Mesendoderm (in vitro differentiated cells): ENCODE data around the gene SYNE2.
"Not testable (repeated sequence)": the region's sequence is repeated elsewhere in the genome, so short reads cannot be mapped to it uniquely, and the experiment has no call there.

Source experiments
- DNase-seq: peaks from one replicate; pipeline ENCODE4 v3.0.0; 2013
- H2AK5ac ChIP-seq: 2 replicates; pipeline ENCODE4 v1.6.1; 2013; ENCODE audit warnings: low read length, inconsistent platforms
- H2BK120ac ChIP-seq: 2 replicates; pipeline ENCODE4 v1.6.1; 2013; ENCODE audit warnings: low read depth, mild to moderate bottlenecking, low read length, moderate library complexity, mixed read lengths
- H2BK15ac ChIP-seq: replicated peaks from 2 replicates; pipeline ENCODE4 v1.6.1; 2013; ENCODE audit warnings: low read depth, mild to moderate bottlenecking, moderate library complexity
- H2BK5ac ChIP-seq: 2 replicates; pipeline ENCODE4 v1.6.1; 2013; ENCODE audit warnings: low read length, inconsistent platforms
- H3K18ac ChIP-seq: 2 replicates; pipeline ENCODE4 v1.6.1; 2013; ENCODE audit warnings: mild to moderate bottlenecking, low read length, mixed read lengths
- H3K23ac ChIP-seq: one replicate; pipeline ENCODE4 v1.6.1; 2013; ENCODE audit warnings: low read length
- H3K27ac ChIP-seq: 2 replicates; pipeline ENCODE4 v1.5.1; 2013; ENCODE audit warnings: low read depth, mild to moderate bottlenecking, inconsistent platforms, low read length, moderate library complexity
- H3K27me3 ChIP-seq: 2 replicates; pipeline ENCODE4 v1.6.1; 2013; ENCODE audit warnings: low read length, control low read depth, mild to moderate bottlenecking, inconsistent platforms; ENCODE audit not compliant: insufficient read depth, poor library complexity
- H3K36me3 ChIP-seq: 2 replicates; pipeline ENCODE4 v1.6.1; 2013; ENCODE audit warnings: low read length, inconsistent platforms; ENCODE audit not compliant: control insufficient read depth, insufficient read depth
- H3K4ac ChIP-seq: one replicate; pipeline ENCODE4 v1.6.1; 2013; ENCODE audit warnings: low read depth, mild to moderate bottlenecking, low read length, moderate library complexity
- H3K4me1 ChIP-seq: 2 replicates; pipeline ENCODE4 v1.6.1; 2013; ENCODE audit warnings: low read depth, low read length, inconsistent platforms; ENCODE audit not compliant: control insufficient read depth
- H3K4me2 ChIP-seq: 2 replicates; pipeline ENCODE4 v1.6.1; 2013; ENCODE audit warnings: low read length
- H3K4me3 ChIP-seq: 2 replicates; pipeline ENCODE4 v1.5.1; 2013; ENCODE audit warnings: mild to moderate bottlenecking, low read length
- H3K56ac ChIP-seq: one replicate; pipeline ENCODE4 v1.6.1; 2013; ENCODE audit warnings: low read length
- H3K79me1 ChIP-seq: 2 replicates; pipeline ENCODE4 v1.6.1; 2013; ENCODE audit warnings: low read length, inconsistent platforms
- H3K79me2 ChIP-seq: 2 replicates; pipeline ENCODE4 v1.6.1; 2013; ENCODE audit warnings: mild to moderate bottlenecking, low read length; ENCODE audit not compliant: control insufficient read depth, insufficient read depth
- H3K9ac ChIP-seq: 2 replicates; pipeline ENCODE4 v1.6.1; 2013; ENCODE audit warnings: low read length, inconsistent platforms
- H4K5ac ChIP-seq: one replicate; pipeline ENCODE4 v1.6.1; 2013; ENCODE audit warnings: low read length
- H4K8ac ChIP-seq: one replicate; pipeline ENCODE4 v1.6.1; 2013; ENCODE audit warnings: low read depth, mild to moderate bottlenecking, control low read depth, low read length, moderate library complexity
- WGBS: extraction: QIAGEN DNeasy Blood & Tissue Kit; methylation state at CpG from one replicate; pipeline ENCODE4 v1.1.7; 2013; ENCODE audit warnings: low lambda C conversion rate, missing lambda C conversion rate; ENCODE audit not compliant: insufficient coverage; ENCODE audit errors: extremely low coverage; 5-methylcytosine and 5-hydroxymethylcytosine counted together

Gene SYNE2

GRCh38 chr14:64026600-64026999, 173.8 kb downstream of the SYNE2 start:
- Histone ChIP-seq H3K9ac (no peak overlapping the region), H2BK15ac (no peak overlapping the region), H2AK5ac (no peak overlapping the region), H3K4me3 (no peak overlapping the region), H4K8ac (no peak overlapping the region), H4K5ac (no peak overlapping the region), H3K36me3 (no peaks in the 10 kb centered on the region), H2BK5ac (no peak overlapping the region), H3K27me3 (no peaks in the 10 kb centered on the region), H3K23ac (no peak overlapping the region), H3K4ac (no peak overlapping the region), H3K18ac (no peak overlapping the region), H3K79me1 (no peaks in the 10 kb centered on the region), H3K79me2 (no peaks in the 10 kb centered on the region), H3K27ac (no peak overlapping the region), H3K56ac (no peak overlapping the region), H3K4me2 (no peak overlapping the region), H2BK120ac (no peak overlapping the region), H3K4me1 (no peaks in the 10 kb centered on the region)
- no peak for DNase-seq
- no CpG with 5 or more reads among the region's 2 CpGs for WGBS

DNA sequence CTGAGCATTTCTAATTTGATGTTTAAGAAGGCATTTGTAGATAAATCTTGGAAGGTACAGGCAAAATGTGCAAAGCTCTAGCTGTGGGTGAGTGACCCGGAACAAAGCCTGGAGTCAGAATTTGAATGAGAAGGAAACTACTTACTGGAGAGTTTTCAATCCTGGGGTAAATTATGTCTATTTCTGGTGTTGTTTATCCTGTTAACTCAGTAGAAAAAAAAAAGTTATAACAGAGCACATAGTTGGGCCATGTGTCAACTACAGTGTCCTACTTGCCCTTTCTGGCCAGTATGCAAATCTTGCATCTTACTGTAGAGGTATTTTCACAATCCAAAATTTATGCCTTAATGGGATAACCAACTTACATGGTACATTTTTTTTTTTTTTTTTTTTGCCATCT, 182.3 kb downstream of the SYNE2 start:
- Histone ChIP-seq H3K4ac (no peak overlapping the region), H4K5ac (no peak overlapping the region), H3K23ac (no peak overlapping the region), H3K4me1 (no peaks in the 10 kb centered on the region), H3K4me3 (no peak overlapping the region), H2BK15ac (no peak overlapping the region), H3K36me3 (no peaks in the 10 kb centered on the region), H3K27me3 (no peaks in the 10 kb centered on the region), H3K4me2 (no peak overlapping the region), H3K56ac (no peak overlapping the region), H2BK120ac (no peak overlapping the region), H3K18ac (no peak overlapping the region), H4K8ac (no peak overlapping the region), H3K79me2 (no peaks in the 10 kb centered on the region), H3K27ac (no peak overlapping the region), H3K79me1 (no peaks in the 10 kb centered on the region), H2BK5ac (no peak overlapping the region), H2AK5ac (no peak overlapping the region), H3K9ac (no peak overlapping the region)
- no CpG with 5 or more reads among the region's 1 CpG for WGBS
- no peak for DNase-seq

GRCh38 chr14:64037869-64038745, 185.3 kb downstream of the SYNE2 start:
- WGBS, result no CpG with 5 or more reads among the region's 66 CpGs

GRCh38 chr14:64038841-64039542, 186.2 kb downstream of the SYNE2 start:
- Histone ChIP-seq H4K8ac (no peak overlapping the region), H3K56ac (no peak overlapping the region), H3K4me1 (no peaks in the 10 kb centered on the region), H3K27ac (no peak overlapping the region), H3K27me3 (no peaks in the 10 kb centered on the region), H3K9ac (no peak overlapping the region), H4K5ac (no peak overlapping the region), H3K36me3 (no peaks in the 10 kb centered on the region), H2BK15ac (no peak overlapping the region), H3K18ac (no peak overlapping the region), H3K79me1 (no peaks in the 10 kb centered on the region), H2AK5ac (no peak overlapping the region), H2BK5ac (no peak overlapping the region), H3K4me3 (no peak overlapping the region), H3K4ac (no peak overlapping the region), H2BK120ac (no peak overlapping the region), H3K23ac (no peak overlapping the region), H3K4me2 (no peak overlapping the region), H3K79me2 (no peaks in the 10 kb centered on the region)
- no peak for DNase-seq
- WGBS, result no CpG with 5 or more reads among the region's 5 CpGs

More at GRCh38 chr14:64037869-64038745, 185.3 kb downstream of the SYNE2 start:
- H3K79me1 ChIP-seq, DNase-seq, H3K56ac ChIP-seq, H4K8ac ChIP-seq, H2BK15ac ChIP-seq, H3K79me2 ChIP-seq, H3K4ac ChIP-seq, H3K27ac ChIP-seq, H3K23ac ChIP-seq, H4K5ac ChIP-seq, H3K4me2 ChIP-seq, H2BK5ac ChIP-seq, H3K36me3 ChIP-seq, H3K4me3 ChIP-seq, H3K27me3 ChIP-seq, H3K4me1 ChIP-seq, H3K18ac ChIP-seq, H3K9ac ChIP-seq, H2AK5ac ChIP-seq, H2BK120ac ChIP-seq: not testable (repeated sequence)

GRCh38 chr14:64040044-64040443, 187.2 kb downstream of the SYNE2 start:
- Histone ChIP-seq H3K79me2 (no peaks in the 10 kb centered on the region), H3K27ac (no peak overlapping the region), H3K4me2 (no peak overlapping the region), H3K4me3 (no peak overlapping the region), H2BK15ac (no peak overlapping the region), H3K23ac (no peak overlapping the region), H3K4me1 (no peaks in the 10 kb centered on the region), H3K18ac (no peak overlapping the region), H4K8ac (no peak overlapping the region), H3K4ac (no peak overlapping the region), H4K5ac (no peak overlapping the region), H3K56ac (no peak overlapping the region), H3K27me3 (no peaks in the 10 kb centered on the region), H3K36me3 (no peaks in the 10 kb centered on the region), H3K9ac (no peak overlapping the region), H2BK120ac (no peak overlapping the region), H2BK5ac (no peak overlapping the region), H2AK5ac (no peak overlapping the region), H3K79me1 (no peaks in the 10 kb centered on the region)
- peak; percentile 11 for DNase-seq
- WGBS, result 100% methylated on average over 1 of the region's 2 CpGs
